Fibroblast of lung (primary cell): ENCODE data around the gene KYAT1. TPM values are rescaled to one million over a fixed set of nuclear protein-coding genes. Genes with fewer than 3 reads are reported as not detected.

Source experiments
- DNase-seq, 2 donors: peaks; one replicate each; pipeline versions ENCODE4 v3.0.0 to v3.0.0-alpha.2; 2010; ENCODE audit warnings: low read depth in 2 of 2
- H2AFZ ChIP-seq: 2 replicates; pipeline ENCODE4 v1.5.1; 2012; ENCODE audit warnings: low read length, control low read depth, inconsistent platforms
- H3K27ac ChIP-seq: 2 replicates; pipeline ENCODE4 v1.5.1; 2011; ENCODE audit warnings: low read length, control low read depth; ENCODE audit not compliant: insufficient read depth
- H3K27me3 ChIP-seq: 2 replicates; pipeline ENCODE4 v1.5.1; 2011; ENCODE audit warnings: mild to moderate bottlenecking, low read length; ENCODE audit not compliant: control insufficient read depth, insufficient read depth
- H3K36me3 ChIP-seq: 2 replicates; pipeline ENCODE4 v1.5.1; 2011; ENCODE audit warnings: low read length; ENCODE audit not compliant: control insufficient read depth, insufficient read depth
- H3K4me1 ChIP-seq: 2 replicates; pipeline ENCODE4 v1.5.1; 2011; ENCODE audit warnings: low read length; ENCODE audit not compliant: control insufficient read depth, insufficient read depth; ENCODE audit errors: extremely low read depth
- H3K4me2 ChIP-seq: 2 replicates; pipeline ENCODE4 v1.5.1; 2011; ENCODE audit warnings: low read length, control low read depth; ENCODE audit not compliant: insufficient read depth; ENCODE audit errors: extremely low read depth
- H3K4me3 ChIP-seq, 4 experiments: fragments of 200-600 bp in 1 of 4; sonication (generic) in 1 of 4; replicated peaks in 1 of 4; 2 replicates each; pipeline ENCODE4 v1.5.1; 2011 to 2016; ENCODE audit warnings: low read length in 4 of 4, low read depth in 3 of 4, mild to moderate bottlenecking in 3 of 4, control low read depth in 2 of 4, inconsistent platforms in 1 of 4, mixed read lengths in 1 of 4; ENCODE audit not compliant: insufficient read depth in 1 of 4; ENCODE audit errors: control extremely low read depth in 1 of 4
- H3K79me2 ChIP-seq: 2 replicates; pipeline ENCODE4 v1.5.1; 2012; ENCODE audit warnings: mild to moderate bottlenecking, low read length, inconsistent platforms; ENCODE audit not compliant: control insufficient read depth, insufficient read depth
- H3K9ac ChIP-seq: 2 replicates; pipeline ENCODE4 v1.5.1; 2011; ENCODE audit warnings: mild to moderate bottlenecking, low read length, control low read depth; ENCODE audit not compliant: insufficient read depth
- H3K9me3 ChIP-seq: 2 replicates; pipeline ENCODE4 v1.5.1; 2012; ENCODE audit warnings: low read depth, low read length; ENCODE audit not compliant: control insufficient read depth, insufficient read depth
- H4K20me1 ChIP-seq: 2 replicates; pipeline ENCODE4 v1.5.1; 2011; ENCODE audit warnings: low read length; ENCODE audit not compliant: control insufficient read depth, insufficient read depth; ENCODE audit errors: extremely low read depth
- CTCF ChIP-seq, 2 donors: IDR thresholded peaks in 1 of 2; conservative IDR thresholded peaks in 1 of 2; 1 replicate in 1 of 2; 2 replicates in 1 of 2; pipeline ENCODE4 v1.5.1; 2011 to 2012; ENCODE audit warnings: low read length in 2 of 2, control low read depth in 1 of 2, inconsistent platforms in 1 of 2, low read depth in 1 of 2, mild to moderate bottlenecking in 1 of 2
- EZH2 ChIP-seq: IDR thresholded peaks from 2 replicates; pipeline ENCODE4 v1.5.1; 2012; ENCODE audit warnings: low read length, control low read depth, mild to moderate bottlenecking; ENCODE audit errors: missing control alignments
- polyA plus RNA-seq, 2 donors: library from polyadenylated mRNA; depleted of rRNA in 1 of 2; stranded (reverse) in 1 of 2; unstranded in 1 of 2; fragments of >200 nt; gene quantifications; 2 replicates each; pipeline ENCODE4 v1.2.1, GENCODE V29; 2011 to 2012; ENCODE audit warnings: missing spikeins in 1 of 2
- total RNA-seq: library from RNA; depleted of rRNA; stranded (reverse); fragments of >200 nt; gene quantifications from 2 replicates; pipeline ENCODE4 v1.2.1, GENCODE V29; 2014

Gene KYAT1
- total and polyA plus RNA-seq, 2 donors (not counting 1 experiment from before 2014, with no cell fraction given) = 4.7 to 12.4 TPM

- no peak overlapping the region for H2AFZ ChIP-seq
- DNase-seq = no peak
- H3K36me3 ChIP-seq = peaks cover 18% of the 10 kb centered on the region
- H4K20me1 ChIP-seq = no peaks in the 10 kb centered on the region
- H3K27ac ChIP-seq = no peak overlapping the region
- H3K27me3 ChIP-seq = no peaks in the 10 kb centered on the region
- no peak overlapping the region for H3K4me3 ChIP-seq
- TF ChIP-seq CTCF (conservative IDR thresholded peaks at IDR 0.05 in 1 of 2, IDR thresholded peaks at IDR 0.05 in 1 of 2; ENCODE audit: low read depth in 1 of 2, low read length in 2 of 2) (no peak), EZH2 (no peak)
- no peak overlapping the region for H3K9ac ChIP-seq
- no peaks in the 10 kb centered on the region for H3K9me3 ChIP-seq
- peaks cover 24% of the 10 kb centered on the region for H3K4me1 ChIP-seq
- peaks cover 14% of the 10 kb centered on the region for H3K79me2 ChIP-seq
- H3K4me2 ChIP-seq = no peak overlapping the region
Observed at GRCh38 chr9:128918921-128919320, 37.2 kb upstream of the KYAT1 start.

- Histone ChIP-seq H2AFZ (no peak overlapping the region), H3K27me3 (no peaks in the 10 kb centered on the region), H3K4me2 (no peak overlapping the region), H3K79me2 (peaks cover 29% of the 10 kb centered on the region), H4K20me1 (no peaks in the 10 kb centered on the region), H3K4me3 (no peak overlapping the region), H3K9ac (no peak overlapping the region), H3K9me3 (no peaks in the 10 kb centered on the region), H3K4me1 (peaks cover 37% of the 10 kb centered on the region), H3K27ac (peak overlapping the region; percentile 6), H3K36me3 (peaks cover 18% of the 10 kb centered on the region)
- TF ChIP-seq EZH2 = no peak
- no peak for TF ChIP-seq CTCF (conservative IDR thresholded peaks at IDR 0.05 in 1 of 2, IDR thresholded peaks at IDR 0.05 in 1 of 2; ENCODE audit: low read depth in 1 of 2, low read length in 2 of 2)
- peak; percentile 69 to 89 for DNase-seq
Observed at GRCh38 chr9:128917151-128917849, 35.5 kb upstream of the KYAT1 start.

GRCh38 chr9:128916745-128917144 is 35.0 kb upstream of the KYAT1 start:
- H2AFZ ChIP-seq = no peak overlapping the region
- no peak for DNase-seq
- TF ChIP-seq CTCF (conservative IDR thresholded peaks at IDR 0.05 in 1 of 2, IDR thresholded peaks at IDR 0.05 in 1 of 2; ENCODE audit: low read depth in 1 of 2, low read length in 2 of 2) = no peak
- no peak for TF ChIP-seq EZH2

More at GRCh38 chr9:128916745-128917144, 35.0 kb upstream of the KYAT1 start:
- no peaks in the 10 kb centered on the region for H3K27me3 ChIP-seq
- no peaks in the 10 kb centered on the region for H4K20me1 ChIP-seq
- H3K4me3 ChIP-seq = no peak overlapping the region
- H3K9ac ChIP-seq = no peak overlapping the region
- H3K9me3 ChIP-seq = no peaks in the 10 kb centered on the region
- H3K79me2 ChIP-seq = peaks cover 30% of the 10 kb centered on the region
- peak overlapping the region; percentile 6 for H3K27ac ChIP-seq
- H3K4me1 ChIP-seq = peaks cover 39% of the 10 kb centered on the region
- no peak overlapping the region for H3K4me2 ChIP-seq
- peaks cover 18% of the 10 kb centered on the region for H3K36me3 ChIP-seq
